Ovary (tissue), 9 donors: ENCODE results near the gene SAMD8. TPM values are rescaled to one million over a fixed set of nuclear protein-coding genes. Genes with fewer than 3 reads are reported as not detected.
A peak's percentile ranks its signal among the peaks of the same experiment; 100 is the strongest.
"Not testable (repeated sequence)": the region's sequence is repeated elsewhere in the genome, so short reads cannot be mapped to it uniquely, and the experiment has no call there.

Experiments
- DNase-seq, 5 donors: peaks; one replicate each; pipeline ENCODE4 v3.0.0-alpha.2; 2019 to 2020
- H3K27ac ChIP-seq, 2 donors: fragments of 200-600 bp; one replicate each; pipeline versions ENCODE4 v1.5.1 to v1.8.0; 2019 to 2022
- H3K27me3 ChIP-seq: fragments of 200-600 bp; one replicate; pipeline ENCODE4 v1.8.0; 2022
- H3K36me3 ChIP-seq: fragments of 200-600 bp; sonication (generic); one replicate; pipeline ENCODE4 v1.5.1; 2019
- H3K4me1 ChIP-seq: one replicate; pipeline ENCODE4 v1.8.1; 2013; ENCODE audit warnings: mild to moderate bottlenecking, moderate library complexity; ENCODE audit not compliant: insufficient read depth
- H3K4me3 ChIP-seq: fragments of 200-600 bp; sonication (generic); one replicate; pipeline ENCODE4 v1.5.1; 2017
- H3K9me3 ChIP-seq, 2 donors: fragments of 200-600 bp in 1 of 2; sonication (generic) in 1 of 2; one replicate each; pipeline versions ENCODE4 v1.5.1 to v1.8.1; 2013 to 2019; ENCODE audit warnings: mild to moderate bottlenecking in 1 of 2, moderate library complexity in 1 of 2
- EP300 ChIP-seq: sonication (generic); formaldehyde crosslinking; IDR thresholded peaks from one replicate; pipeline ENCODE4 v1.6.1; 2017; ENCODE audit warnings: antibody characterized with exemption
- POLR2A ChIP-seq: fragments of 450-650 bp; IDR thresholded peaks from one replicate; pipeline ENCODE4 v1.6.1; 2017; ENCODE audit warnings: antibody characterized with exemption, mild to moderate bottlenecking, moderate library complexity
- WGBS, 3 donors: extraction: QIAGEN DNeasy Blood & Tissue Kit in 1 of 3; methylation state at CpG; one replicate each; pipeline versions ENCODE4 v1.1.5 to v1.1.7; 2013 to 2017; 5-methylcytosine and 5-hydroxymethylcytosine counted together
- intact Hi-C, 4 donors: fragments of 100-400 bp; cut with DNase I; formaldehyde crosslinking; loops; one replicate each; pipeline versions ENCODE4 v1.11.0 to v1.15.1; 2022 to 2023
- polyA plus RNA-seq, 2 donors: library from polyadenylated mRNA; stranded (reverse); fragments of 200-250 nt in 1 of 2; fragments of 350-450 nt in 1 of 2; fragmentation: Illumina TruSeq in 1 of 2; extraction: RNeasy Lipid Tissue Mini Kit (QIAGEN cat#74804) in 1 of 2; gene quantifications; one replicate each; pipeline ENCODE4 v1.2.3, GENCODE V29; 2013 to 2014
- total RNA-seq, 7 donors: library from RNA; depleted of rRNA in 2 of 7; stranded (reverse); fragments of >200 nt in 2 of 7; fragmentation: NEBNext Ultra II Directional in 3 of 7; extraction: Animal tissue kit (Norgen Biotek cat#: 25700) in 3 of 7; gene quantifications; one replicate each; pipeline versions ENCODE4 v1.1.0 to v1.2.4, GENCODE V29; 2016 to 2023
- TF ChIP-seq, protein P1 (sequence below), 3 donors: fragments of 450-650 bp in 2 of 3; fragments of 200-600 bp in 1 of 3; IDR thresholded peaks; one replicate each; pipeline versions ENCODE4 v1.5.1 to v1.8.0; 2016 to 2022; ENCODE audit warnings: antibody characterized with exemption in 3 of 3, mild to moderate bottlenecking in 1 of 3
- donor health status: DM: no; HTN: no; CAD: no; lungs with moderate emphysema.
- donor health status: DM: no; HTN: no; CAD: no.
- donor health status: Bipolar disorder and iron deficiency.
- donor health status: DM: yes; HTN: yes; CAD: no.
- donor health status: DM: no; HTN: no; CAD: no.
- donor health status: DM: yes; HTN: yes; CAD: no.

Gene SAMD8
- total and polyA plus RNA-seq, 9 donors, result 13.2 to 49.5 (median 32.0) TPM

DNA sequence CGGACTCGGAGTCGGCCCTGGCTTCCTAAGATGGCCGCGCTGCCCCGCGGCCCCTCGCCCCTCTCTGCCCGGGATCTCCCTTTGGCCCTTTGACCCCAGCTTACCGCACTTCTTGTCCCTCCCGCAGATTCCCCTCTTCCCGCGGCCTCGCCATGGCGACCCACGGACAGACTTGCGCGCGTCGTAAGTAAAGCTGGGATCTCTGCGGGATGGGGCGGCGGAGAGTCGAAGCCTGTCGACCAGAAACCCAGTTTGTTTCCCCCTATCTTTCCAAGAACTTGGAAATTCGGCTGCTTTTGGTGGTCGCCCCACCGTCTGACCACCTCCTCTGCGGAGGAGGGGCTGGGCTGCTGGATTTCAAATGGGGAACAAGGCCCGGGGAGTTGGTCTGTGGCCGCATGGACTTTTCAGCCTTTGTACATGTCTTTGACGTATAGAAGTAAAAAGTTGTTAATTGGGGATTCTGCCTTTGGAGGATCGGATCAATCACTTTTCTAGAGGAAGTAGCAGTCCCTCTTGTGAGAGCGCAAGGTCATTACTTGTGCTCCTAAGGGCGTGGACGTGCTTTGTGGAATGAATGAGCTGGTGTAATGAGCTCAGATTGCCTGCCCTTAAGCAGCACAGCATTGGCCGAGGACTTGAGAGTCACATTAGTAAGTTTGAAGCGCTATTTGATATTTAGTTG is 99.7 kb downstream of the SAMD8 start:
- TF ChIP-seq POLR2A (no peak), EP300 (no peak)
- TF ChIP-seq, protein P1, sequence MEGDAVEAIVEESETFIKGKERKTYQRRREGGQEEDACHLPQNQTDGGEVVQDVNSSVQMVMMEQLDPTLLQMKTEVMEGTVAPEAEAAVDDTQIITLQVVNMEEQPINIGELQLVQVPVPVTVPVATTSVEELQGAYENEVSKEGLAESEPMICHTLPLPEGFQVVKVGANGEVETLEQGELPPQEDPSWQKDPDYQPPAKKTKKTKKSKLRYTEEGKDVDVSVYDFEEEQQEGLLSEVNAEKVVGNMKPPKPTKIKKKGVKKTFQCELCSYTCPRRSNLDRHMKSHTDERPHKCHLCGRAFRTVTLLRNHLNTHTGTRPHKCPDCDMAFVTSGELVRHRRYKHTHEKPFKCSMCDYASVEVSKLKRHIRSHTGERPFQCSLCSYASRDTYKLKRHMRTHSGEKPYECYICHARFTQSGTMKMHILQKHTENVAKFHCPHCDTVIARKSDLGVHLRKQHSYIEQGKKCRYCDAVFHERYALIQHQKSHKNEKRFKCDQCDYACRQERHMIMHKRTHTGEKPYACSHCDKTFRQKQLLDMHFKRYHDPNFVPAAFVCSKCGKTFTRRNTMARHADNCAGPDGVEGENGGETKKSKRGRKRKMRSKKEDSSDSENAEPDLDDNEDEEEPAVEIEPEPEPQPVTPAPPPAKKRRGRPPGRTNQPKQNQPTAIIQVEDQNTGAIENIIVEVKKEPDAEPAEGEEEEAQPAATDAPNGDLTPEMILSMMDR (IDR thresholded peaks at IDR 0.05), result no peak
- Histone ChIP-seq H3K27ac (peak overlapping the region; percentile 93 to 98), H3K9me3 (no peaks in the 10 kb centered on the region), H3K4me1 (peaks cover 4% of the 10 kb centered on the region), H3K27me3 (no peaks in the 10 kb centered on the region), H3K36me3 (no peaks in the 10 kb centered on the region), H3K4me3 (peak overlapping the region; percentile 86)
- 0 to 2% (median 0%) methylated on average over 31 to 38 of the region's 38 CpGs for WGBS, 3 donors
- DNase-seq, result no peak
- intact Hi-C loops, result no loop called here

DNA sequence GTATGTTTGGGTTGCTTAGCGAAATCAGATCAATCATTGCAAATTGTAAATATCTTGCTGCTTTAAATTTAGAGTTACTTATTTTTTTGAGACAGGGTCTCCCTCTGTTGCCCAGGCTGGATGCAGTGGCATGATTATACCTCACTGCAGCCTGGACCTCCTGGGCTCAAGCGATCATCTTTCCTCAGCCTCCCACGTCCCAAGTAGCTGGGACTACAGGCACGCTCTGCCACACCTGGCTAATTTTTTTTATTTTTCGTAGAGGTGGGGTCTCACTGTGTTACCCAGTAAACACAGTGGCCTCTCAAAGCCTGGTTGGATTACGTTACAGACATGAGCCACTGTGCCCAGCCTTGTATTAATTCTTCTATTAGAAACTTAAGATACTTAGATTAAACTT is 100.9 kb downstream of the SAMD8 start:
- intact Hi-C loops, result no loop called here
- no peak overlapping the region for H3K4me3 ChIP-seq
- peaks cover 4% of the 10 kb centered on the region for H3K4me1 ChIP-seq
- H3K9me3 ChIP-seq, result no peaks in the 10 kb centered on the region
- no peaks in the 10 kb centered on the region for H3K36me3 ChIP-seq
- H3K27ac ChIP-seq, result no peak overlapping the region
- no peak for DNase-seq
- TF ChIP-seq EP300 (no peak), POLR2A (no peak)
- TF ChIP-seq, protein P1 (IDR thresholded peaks at IDR 0.05), result no peak
- 46 to 65% (median 55%) methylated on average over 6 of the region's 6 CpGs for WGBS, 3 donors
- H3K27me3 ChIP-seq, result no peaks in the 10 kb centered on the region

DNA sequence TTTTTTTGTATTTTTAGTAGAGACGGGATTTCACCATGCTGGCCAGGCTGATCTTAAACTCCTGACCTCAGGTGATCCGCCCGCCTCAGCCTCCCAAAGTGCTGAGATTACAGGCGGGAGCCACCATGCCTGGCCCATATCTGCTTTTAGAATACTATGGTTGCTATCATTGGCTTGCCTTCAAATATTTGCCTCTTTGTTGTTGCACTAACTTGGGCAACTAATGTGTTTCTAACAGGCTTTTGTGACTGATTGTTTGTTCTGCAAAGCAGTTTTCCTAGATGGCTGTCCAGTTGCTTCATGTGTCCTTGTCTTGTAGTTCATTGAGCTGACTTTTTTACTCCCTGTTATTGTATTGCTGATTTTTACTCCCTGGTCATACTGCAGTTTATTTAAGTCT is 108.8 kb downstream of the SAMD8 start:
- H3K36me3 ChIP-seq, result no peaks in the 10 kb centered on the region
- no peaks in the 10 kb centered on the region for H3K9me3 ChIP-seq
- TF ChIP-seq POLR2A, result no peak
- TF ChIP-seq EP300, result no peak
- TF ChIP-seq, protein P1 (IDR thresholded peaks at IDR 0.05), result no peak
- 63 to 78% (median 70%) methylated on average over 4 of the region's 4 CpGs for WGBS, 3 donors
- H3K27ac ChIP-seq, result no peak overlapping the region
- peaks cover 4% of the 10 kb centered on the region for H3K4me1 ChIP-seq
- intact Hi-C loops, result no loop called here
- no peak overlapping the region for H3K4me3 ChIP-seq
- peak in 1 of 5 donors; percentile 13 for DNase-seq
- H3K27me3 ChIP-seq, result no peaks in the 10 kb centered on the region

DNA sequence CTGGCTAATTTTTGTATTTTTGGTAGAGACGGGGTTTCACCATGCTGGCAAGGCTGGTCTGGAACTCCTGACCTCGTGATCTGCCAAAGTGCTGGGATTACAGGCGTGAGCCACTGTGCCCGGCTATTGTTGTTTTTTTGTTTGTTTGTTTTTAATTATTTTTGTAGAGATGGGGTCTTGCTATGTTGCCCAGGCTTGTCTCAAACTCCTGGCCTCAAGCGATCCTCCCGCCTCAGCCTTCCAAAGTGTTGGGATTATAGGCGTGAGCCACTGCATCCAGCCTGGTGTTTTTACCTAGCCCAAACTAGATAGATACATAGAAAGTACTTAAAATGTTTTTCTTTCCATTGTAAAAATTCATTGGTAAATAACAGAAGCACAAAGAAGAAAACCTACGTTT is 110.0 kb downstream of the SAMD8 start:
- H3K36me3 ChIP-seq, H3K27ac ChIP-seq, H3K4me3 ChIP-seq, H3K9me3 ChIP-seq, H3K27me3 ChIP-seq, intact Hi-C loops: not testable (repeated sequence)
- peaks cover 13% of the 10 kb centered on the region for H3K4me1 ChIP-seq
- WGBS, 3 donors, result 89 to 94% (median 93%) methylated on average over 8 of the region's 8 CpGs
- peak in 1 of 5 donors; percentile 12 for DNase-seq

DNA sequence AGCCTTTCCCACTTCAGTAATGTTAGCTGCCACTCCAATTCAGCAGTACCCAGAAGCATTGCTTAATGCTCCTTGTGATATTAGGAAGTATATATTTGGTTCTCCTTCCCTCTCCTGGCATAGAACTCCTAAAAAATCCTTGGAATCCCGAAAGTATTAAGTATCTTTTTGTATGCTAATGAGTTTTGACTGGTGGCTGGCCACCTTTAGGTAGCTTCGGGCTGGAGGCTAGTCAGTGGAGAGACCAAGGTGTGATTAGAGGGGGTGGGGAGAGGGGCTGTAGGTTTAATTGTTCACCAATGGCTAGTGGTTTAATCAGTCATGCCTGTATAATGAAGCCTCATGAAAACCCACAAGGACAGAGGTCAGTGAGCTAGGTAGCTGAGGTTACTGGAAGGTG is 112.1 kb downstream of the SAMD8 start:
- no peak overlapping the region for H3K27ac ChIP-seq
- no peaks in the 10 kb centered on the region for H3K9me3 ChIP-seq
- WGBS, 3 donors, result 41 to 57% (median 53%) methylated on average over 2 of the region's 2 CpGs
- no peak overlapping the region for H3K4me3 ChIP-seq
- intact Hi-C loops, result no loop called here
- H3K4me1 ChIP-seq, result peaks cover 24% of the 10 kb centered on the region
- DNase-seq, result no peak
- TF ChIP-seq, protein P1 (IDR thresholded peaks at IDR 0.05), result no peak
- TF ChIP-seq EP300, result no peak
- TF ChIP-seq POLR2A, result no peak
- H3K27me3 ChIP-seq, result no peaks in the 10 kb centered on the region
- no peaks in the 10 kb centered on the region for H3K36me3 ChIP-seq
